Glomerular endothelial cell (primary cell): ENCODE measurements around the gene SEMA5B. TPM values are rescaled to one million over a fixed set of nuclear protein-coding genes. Genes with fewer than 3 reads are reported as not detected.

Experiments
- DNase-seq: peaks from one replicate; pipeline ENCODE4 v3.0.0-alpha.2; 2011; ENCODE audit warnings: low read depth, low spot score; ENCODE audit errors: extremely low read depth
- total RNA-seq: library from RNA; depleted of rRNA; stranded (reverse); fragments of >200 nt; gene quantifications from 2 replicates; pipeline ENCODE4 v1.2.3, GENCODE V29; 2015

The SEMA5B gene
- total RNA-seq, 1 donor from 2014 or later, result not detected

DNA sequence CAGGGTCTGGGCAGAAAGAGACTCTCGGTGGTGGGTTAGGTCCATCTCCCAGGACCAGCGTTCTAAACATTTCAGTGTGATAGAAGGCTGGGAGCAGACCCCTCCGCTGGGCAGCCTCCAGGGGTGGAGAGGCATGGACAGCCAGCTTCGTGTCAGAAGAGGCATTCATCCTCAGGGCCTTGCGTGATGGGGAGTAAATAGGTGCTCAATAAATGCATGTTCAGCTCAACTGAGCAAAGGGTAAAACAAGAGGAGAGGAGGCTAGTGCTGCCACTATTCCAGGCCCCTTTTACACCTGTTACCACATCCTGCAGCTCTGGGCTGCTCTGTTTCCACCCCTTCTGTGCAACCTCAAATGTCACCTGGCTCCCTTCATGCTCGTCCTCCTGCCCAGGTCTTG lies 49.0 kb downstream of the SEMA5B start:
- no peak for DNase-seq

DNA sequence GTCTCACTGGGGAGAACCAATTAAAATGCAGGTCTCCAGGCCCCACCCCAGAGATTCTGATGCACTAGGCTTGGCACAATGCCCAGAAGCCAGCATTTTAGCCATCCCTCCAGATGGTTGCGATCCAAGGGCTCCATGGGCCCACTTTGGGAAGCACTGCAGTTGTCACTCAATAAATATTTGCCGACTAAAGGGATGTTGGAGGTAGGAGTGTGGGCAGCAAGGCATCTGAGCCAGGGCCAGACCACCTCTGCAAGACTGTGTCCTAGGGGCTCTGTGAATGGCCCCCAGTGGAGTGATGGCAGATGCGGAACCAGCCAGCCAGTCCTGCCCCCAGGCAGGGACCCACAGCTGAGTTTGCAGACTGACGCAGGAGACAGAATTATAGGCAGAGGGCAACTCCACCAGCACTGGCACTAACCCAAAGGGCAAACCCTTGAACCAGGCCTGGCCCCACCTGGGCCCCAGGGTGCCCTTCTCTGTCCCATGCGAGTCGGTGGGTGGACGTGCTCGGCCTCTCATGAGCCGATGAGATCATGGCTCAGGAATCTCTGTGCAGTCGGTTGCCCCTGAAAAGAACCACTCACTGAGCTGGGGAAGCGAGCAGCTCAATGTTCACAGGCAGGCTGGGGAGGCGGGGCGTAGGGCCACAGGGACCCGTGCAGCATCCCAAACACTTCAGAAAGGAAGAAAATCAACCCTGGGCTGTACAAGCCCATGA lies 49.7 kb downstream of the SEMA5B start:
- DNase-seq, result no peak

- DNase-seq, result no peak
Measured at GRCh38 chr3:122975924-122976293, 51.7 kb downstream of the SEMA5B start.

GRCh38 chr3:122975163-122975923 lies 52.2 kb downstream of the SEMA5B start:
- no peak for DNase-seq

- DNase-seq, result no peak
Measured at GRCh38 chr3:122974764-122975162, 52.8 kb downstream of the SEMA5B start.

GRCh38 chr3:122973893-122974615 lies 53.5 kb downstream of the SEMA5B start:
- no peak for DNase-seq

DNA sequence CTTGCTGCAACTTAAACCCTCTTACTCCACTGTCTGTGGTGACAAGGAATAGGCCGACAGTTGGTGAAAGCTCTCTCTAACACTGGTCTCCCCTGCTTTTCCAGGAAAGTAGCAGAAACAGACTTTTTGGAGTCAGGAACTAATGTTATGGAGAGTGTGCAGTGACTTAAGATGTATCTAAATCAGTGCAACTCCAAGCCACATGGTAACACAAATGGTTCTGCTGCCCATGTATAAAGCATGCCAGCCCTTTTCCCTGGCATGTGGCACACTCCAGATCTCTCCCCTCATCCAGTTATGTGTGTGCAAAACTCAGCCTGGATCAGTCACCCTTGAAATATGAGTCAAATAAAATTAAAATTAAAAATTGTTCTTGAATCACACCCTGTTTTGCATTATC lies 55.4 kb downstream of the SEMA5B start:
- DNase-seq, result no peak

- DNase-seq, result no peak
Measured at GRCh38 chr3:122969585-122970469, 57.7 kb downstream of the SEMA5B start.

GRCh38 chr3:122967765-122968164 lies 59.8 kb downstream of the SEMA5B start:
- no peak for DNase-seq

DNA sequence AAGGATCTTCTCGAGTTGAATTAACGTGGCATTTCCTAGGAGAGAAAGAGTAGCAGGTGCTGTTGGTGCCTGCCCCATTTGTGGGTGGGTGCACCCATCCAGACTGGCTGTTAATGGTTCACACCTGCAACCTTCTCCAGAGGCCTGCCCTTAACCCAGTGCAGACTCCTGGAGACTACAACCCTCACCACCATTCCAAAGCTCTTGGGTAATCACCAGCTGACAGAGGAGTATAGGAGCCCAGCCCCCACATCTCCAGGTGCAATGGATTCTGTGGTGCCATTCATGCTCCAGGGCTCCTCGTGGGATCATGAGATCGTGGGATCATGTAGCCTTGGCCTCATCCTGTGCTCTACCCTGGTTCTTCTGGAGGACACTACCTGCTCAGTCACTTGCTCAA lies 60.2 kb downstream of the SEMA5B start:
- DNase-seq, result no peak

GRCh38 chr3:122966045-122966444 lies 61.5 kb downstream of the SEMA5B start:
- no peak for DNase-seq

GRCh38 chr3:122964811-122965210 lies 62.8 kb downstream of the SEMA5B start:
- DNase-seq, result no peak

- DNase-seq, result no peak
Measured at GRCh38 chr3:122962149-122962548, 65.4 kb downstream of the SEMA5B start.

GRCh38 chr3:122961146-122961545 lies 66.4 kb downstream of the SEMA5B start:
- DNase-seq, result no peak

- DNase-seq, result no peak
Measured at GRCh38 chr3:122960652-122961051, 66.9 kb downstream of the SEMA5B start.

DNA sequence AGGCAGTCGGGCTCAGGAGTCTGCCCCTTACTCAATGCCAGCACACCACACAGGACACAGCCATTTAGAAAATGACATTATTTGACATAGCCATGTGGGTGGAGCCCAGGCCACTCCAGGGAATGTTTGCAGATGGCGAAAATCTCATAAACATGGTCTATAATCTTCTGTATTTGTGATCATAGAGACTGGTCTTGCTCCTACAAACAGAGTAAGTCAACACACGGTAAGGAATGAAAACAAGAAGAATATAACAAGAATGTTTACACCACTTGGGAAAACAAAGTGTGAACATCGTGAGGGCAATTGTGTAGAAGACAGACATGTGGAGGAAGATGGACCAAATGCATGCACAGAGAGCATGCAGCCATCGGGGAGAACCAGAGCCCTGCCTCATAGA lies 68.2 kb downstream of the SEMA5B start:
- DNase-seq, result no peak

GRCh38 chr3:122957707-122958689 lies 69.6 kb downstream of the SEMA5B start:
- no peak for DNase-seq

- no peak for DNase-seq
Measured at GRCh38 chr3:122956693-122957455, 70.7 kb downstream of the SEMA5B start.
